D721Med (cell line): ENCODE data around the gene INPP5A.

ENCODE experiments used
- DNase-seq: peaks from one replicate; pipeline ENCODE4 v3.0.0; 2011; ENCODE audit warnings: low spot score; ENCODE audit not compliant: insufficient read length
- FAIRE-seq: peaks from 2 replicates; lab custom pipeline; 2011; peaks lifted over from hg19 to GRCh38; lab: Jason Lieb, UNC
- TF ChIP-seq, protein P1 (sequence below): IDR thresholded peaks from 2 replicates; pipeline ENCODE4 v1.5.1; 2012; ENCODE audit warnings: mild to moderate bottlenecking, control low read depth; ENCODE audit not compliant: insufficient read depth; ENCODE audit errors: missing control alignments

Gene INPP5A

DNA sequence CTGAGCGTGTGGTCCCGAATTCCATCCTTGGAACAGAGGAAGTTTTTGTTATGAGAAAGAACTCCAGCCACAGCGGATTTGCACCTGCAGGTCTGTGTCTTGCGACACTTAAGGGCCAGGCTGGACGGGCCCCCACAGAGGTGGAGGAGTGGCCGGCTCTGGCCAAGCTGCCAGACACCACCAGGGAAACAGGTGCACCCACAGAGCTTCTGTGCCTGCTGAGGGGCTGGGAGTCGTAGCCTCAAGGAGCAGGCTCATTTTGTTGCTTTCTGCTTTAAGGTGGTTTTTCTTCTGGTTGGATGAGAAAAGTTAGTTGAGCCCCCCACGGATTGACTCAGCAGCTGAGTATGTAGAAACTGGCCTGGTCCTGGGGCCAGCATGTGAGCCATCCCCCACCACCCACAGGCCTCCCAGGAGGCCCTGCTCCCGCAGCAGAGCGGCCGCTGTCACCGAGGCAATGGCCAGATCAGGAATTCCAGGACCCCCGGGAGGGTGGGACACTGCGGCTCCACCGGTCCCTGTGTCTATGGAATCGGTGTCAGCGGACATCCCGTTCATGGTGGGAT lies 206.4 kb downstream of the INPP5A start:
- TF ChIP-seq, protein P1, sequence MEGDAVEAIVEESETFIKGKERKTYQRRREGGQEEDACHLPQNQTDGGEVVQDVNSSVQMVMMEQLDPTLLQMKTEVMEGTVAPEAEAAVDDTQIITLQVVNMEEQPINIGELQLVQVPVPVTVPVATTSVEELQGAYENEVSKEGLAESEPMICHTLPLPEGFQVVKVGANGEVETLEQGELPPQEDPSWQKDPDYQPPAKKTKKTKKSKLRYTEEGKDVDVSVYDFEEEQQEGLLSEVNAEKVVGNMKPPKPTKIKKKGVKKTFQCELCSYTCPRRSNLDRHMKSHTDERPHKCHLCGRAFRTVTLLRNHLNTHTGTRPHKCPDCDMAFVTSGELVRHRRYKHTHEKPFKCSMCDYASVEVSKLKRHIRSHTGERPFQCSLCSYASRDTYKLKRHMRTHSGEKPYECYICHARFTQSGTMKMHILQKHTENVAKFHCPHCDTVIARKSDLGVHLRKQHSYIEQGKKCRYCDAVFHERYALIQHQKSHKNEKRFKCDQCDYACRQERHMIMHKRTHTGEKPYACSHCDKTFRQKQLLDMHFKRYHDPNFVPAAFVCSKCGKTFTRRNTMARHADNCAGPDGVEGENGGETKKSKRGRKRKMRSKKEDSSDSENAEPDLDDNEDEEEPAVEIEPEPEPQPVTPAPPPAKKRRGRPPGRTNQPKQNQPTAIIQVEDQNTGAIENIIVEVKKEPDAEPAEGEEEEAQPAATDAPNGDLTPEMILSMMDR, result no peak
- DNase-seq, result no peak
- no peak for FAIRE-seq

DNA sequence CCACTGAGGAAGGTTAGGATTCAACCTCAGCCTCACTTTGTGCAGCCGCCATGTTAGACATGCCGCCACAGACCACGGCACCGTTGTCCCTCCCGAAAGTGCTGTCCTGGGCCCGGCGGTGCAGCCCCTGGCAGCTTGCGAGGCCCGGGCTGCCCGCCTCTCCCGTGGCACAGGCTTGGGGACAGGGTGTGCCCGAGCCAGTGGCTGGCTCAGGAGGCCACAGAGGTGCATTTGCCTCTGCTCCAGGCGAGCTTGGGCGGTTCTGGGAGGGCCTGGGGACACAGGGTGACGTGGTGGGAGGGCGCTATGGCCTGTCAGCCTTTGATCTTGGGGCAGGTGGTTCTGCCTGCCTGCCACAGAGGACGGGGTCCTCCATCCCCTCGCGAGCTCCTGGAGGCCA lies 207.3 kb downstream of the INPP5A start:
- TF ChIP-seq, protein P1, result no peak
- no peak for FAIRE-seq
- no peak for DNase-seq

DNA sequence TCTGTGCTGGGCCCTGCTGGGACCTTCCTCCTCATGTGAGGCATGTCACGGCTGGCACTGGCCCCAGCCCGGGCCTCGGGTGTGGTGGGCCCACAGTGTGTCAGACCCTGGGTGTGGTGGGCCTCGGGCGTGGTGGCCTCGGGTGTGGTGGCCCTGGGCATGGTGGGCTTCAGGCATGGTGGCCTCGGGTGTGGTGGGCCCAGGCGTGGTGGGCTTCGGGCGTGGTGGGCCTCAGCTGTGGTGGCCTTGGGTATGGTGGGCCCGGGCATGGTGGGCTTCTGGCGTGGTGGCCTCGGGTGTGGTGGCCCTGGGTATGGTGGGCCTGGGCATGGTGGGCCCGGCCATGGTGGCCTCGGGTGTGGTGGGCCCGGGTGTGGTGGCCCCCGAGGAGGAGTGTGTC lies 207.9 kb downstream of the INPP5A start:
- FAIRE-seq, result no peak

DNA sequence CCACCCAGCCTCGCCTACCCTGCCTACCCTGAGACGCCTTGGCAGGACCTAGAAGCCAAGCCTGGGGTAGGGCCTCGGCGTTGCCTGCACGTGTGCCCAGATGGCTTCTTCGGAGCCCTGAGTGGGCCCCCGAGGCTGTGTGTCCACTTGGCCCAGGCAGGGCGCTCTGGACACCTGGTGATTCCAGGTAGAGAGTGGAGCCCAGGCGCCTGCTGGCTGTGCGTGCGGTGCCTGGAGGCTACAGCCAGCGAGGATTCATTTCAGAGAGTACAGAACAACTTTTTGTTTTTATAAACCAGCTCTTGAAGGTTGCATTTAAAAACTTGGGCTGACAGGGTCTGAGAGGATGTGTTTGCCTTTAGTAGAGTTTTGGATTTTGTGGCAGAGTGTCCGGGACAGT lies 208.4 kb downstream of the INPP5A start:
- TF ChIP-seq, protein P1, result no peak
- no peak for FAIRE-seq
- DNase-seq, result no peak

More for the DNA sequence above, 207.9 kb downstream of the INPP5A start:
- no peak for DNase-seq
- TF ChIP-seq, protein P1, result no peak

DNA sequence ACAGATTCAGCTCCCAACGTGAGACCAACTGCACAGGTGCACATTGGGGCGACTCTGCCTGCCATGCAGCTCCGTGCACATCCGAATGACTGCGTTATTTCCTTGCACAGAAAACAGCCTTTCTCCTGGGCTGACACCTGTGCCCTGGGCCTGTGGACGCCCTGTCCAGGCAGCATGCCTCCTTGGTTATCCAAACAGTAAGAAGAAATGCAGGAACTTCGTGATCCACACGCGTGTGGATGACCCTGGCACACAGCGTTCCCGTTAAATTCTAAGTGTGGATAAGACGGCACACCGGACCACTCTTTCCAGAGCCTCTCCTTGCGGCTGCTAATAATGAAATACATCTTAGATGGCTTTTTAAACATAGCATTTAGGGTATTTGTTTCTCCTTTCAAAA lies 208.8 kb downstream of the INPP5A start:
- FAIRE-seq (no peak), DNase-seq (no peak)
- TF ChIP-seq, protein P1, result no peak

DNA sequence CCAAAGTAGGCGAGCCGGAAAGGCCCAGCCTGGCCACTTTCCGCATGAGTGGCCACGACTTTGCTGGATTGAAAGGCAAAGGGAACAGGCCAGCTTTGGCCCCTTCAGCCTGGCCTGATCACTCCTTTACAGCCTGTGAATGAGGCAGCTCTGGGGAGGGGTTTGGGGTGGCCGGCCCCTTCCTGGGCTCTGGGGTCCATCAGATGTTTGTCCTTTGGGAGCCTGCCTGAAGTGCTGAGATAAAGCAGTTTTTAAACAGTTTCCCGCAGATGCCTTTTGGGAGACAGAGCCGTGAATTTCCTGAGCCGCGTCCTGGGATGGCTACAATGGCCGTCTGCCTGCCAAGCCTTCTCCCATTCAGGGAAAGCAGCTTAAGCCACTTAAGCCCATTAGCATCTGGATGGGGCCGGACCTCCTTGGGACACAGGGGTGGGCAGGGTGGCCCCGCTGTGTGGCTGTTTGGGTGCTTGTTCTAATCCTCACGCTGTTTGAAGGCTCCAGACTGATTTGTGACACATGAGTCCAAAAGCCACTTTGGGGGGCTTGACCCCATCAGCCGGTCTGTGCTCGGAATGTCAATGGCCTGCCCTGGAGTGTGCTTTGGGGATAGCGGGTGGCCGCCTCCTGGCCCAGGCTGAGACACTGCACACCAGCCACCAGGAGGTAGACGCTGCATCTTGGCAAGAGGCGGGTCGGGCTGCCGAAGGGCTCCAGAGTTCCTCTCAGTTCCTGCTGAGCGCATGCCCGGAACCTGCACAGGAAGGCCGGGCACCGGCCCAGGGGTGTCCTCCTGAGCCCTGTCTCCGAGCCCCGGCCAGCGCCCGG lies 209.4 kb downstream of the INPP5A start:
- DNase-seq, result no peak
- no peak for FAIRE-seq
- TF ChIP-seq, protein P1, result no peak

DNA sequence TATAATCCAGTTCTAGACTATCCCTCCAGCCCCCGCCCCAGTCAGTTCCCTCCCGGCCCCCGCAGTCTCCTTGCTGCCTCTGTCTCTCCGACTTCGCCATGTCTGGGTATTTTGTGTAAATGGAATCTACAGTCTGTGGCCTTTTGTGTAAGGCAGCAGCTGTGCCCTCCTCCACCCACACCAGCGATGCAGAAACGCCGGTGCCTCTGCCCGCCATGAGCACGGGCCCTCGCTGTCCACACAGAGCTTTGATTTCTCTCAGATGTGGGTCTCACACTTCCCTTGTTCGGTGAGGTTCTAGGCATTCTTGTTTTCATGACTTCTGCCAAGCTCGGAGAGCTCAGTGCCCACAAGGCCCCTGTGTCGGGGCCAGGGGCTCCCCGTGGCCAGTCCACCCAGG lies 210.5 kb downstream of the INPP5A start:
- no peak for FAIRE-seq
- TF ChIP-seq, protein P1, result no peak

More for the DNA sequence above, 210.5 kb downstream of the INPP5A start:
- DNase-seq, result no peak
